Vagina (tissue), 2 donors: ENCODE results near the gene MAP2K5. TPM values are rescaled to one million over a fixed set of nuclear protein-coding genes. Genes with fewer than 3 reads are reported as not detected.

Experiments
- DNase-seq, 2 donors: peaks; one replicate each; pipeline ENCODE4 v3.0.0-alpha.2; 2017; ENCODE audit errors: extremely low spot score in 2 of 2
- H3K27ac ChIP-seq: fragments of 200-600 bp; sonication (generic); one replicate; pipeline ENCODE4 v1.5.1; 2019
- H3K27me3 ChIP-seq: fragments of 200-600 bp; sonication (generic); one replicate; pipeline ENCODE4 v1.5.1; 2019
- H3K36me3 ChIP-seq, 2 donors: fragments of 200-600 bp; sonication (generic); one replicate each; pipeline ENCODE4 v1.5.1; 2017 to 2019
- H3K4me1 ChIP-seq: fragments of 200-600 bp; sonication (generic); one replicate; pipeline ENCODE4 v1.5.1; 2019
- H3K4me3 ChIP-seq, 2 donors: fragments of 200-600 bp; sonication (generic); 1 replicate in 1 of 2; 2 replicates in 1 of 2; pipeline ENCODE4 v1.5.1; 2016 to 2019
- H3K9me3 ChIP-seq: fragments of 200-600 bp; sonication (generic); one replicate; pipeline ENCODE4 v1.5.1; 2019
- POLR2A ChIP-seq, 2 donors: fragments of 450-650 bp; IDR thresholded peaks; one replicate each; pipeline ENCODE4 v1.6.1; 2017; ENCODE audit warnings: antibody characterized with exemption in 2 of 2, mild to moderate bottlenecking in 2 of 2, moderate library complexity in 2 of 2
- POLR2AphosphoS5 ChIP-seq, 2 donors: sonication (generic); formaldehyde crosslinking; IDR thresholded peaks; one replicate each; pipeline ENCODE4 v1.9.0; 2017; ENCODE audit warnings: antibody characterized with exemption in 2 of 2, mild to moderate bottlenecking in 2 of 2, low read depth in 1 of 2; ENCODE audit not compliant: insufficient read depth in 1 of 2
- intact Hi-C: fragments of 100-400 bp; cut with DNase I; formaldehyde crosslinking; loops from one replicate; pipeline ENCODE4 v1.15.1; 2023
- total RNA-seq: library from RNA; depleted of rRNA; stranded (reverse); fragments of >200 nt; gene quantifications from one replicate; pipeline ENCODE4 v1.2.3, GENCODE V29; 2016
- TF ChIP-seq, protein P1 (sequence below), 3 experiments: fragments of 450-650 bp in 2 of 3; fragments of 200-600 bp in 1 of 3; sonication (generic) in 1 of 3; IDR thresholded peaks; one replicate each; pipeline ENCODE4 v1.5.1; 2017 to 2019; ENCODE audit warnings: antibody characterized with exemption in 3 of 3, mild to moderate bottlenecking in 2 of 3, moderate library complexity in 2 of 3

Gene MAP2K5
- total RNA-seq, 1 donor from 2014 or later, result 13.5 TPM

DNA sequence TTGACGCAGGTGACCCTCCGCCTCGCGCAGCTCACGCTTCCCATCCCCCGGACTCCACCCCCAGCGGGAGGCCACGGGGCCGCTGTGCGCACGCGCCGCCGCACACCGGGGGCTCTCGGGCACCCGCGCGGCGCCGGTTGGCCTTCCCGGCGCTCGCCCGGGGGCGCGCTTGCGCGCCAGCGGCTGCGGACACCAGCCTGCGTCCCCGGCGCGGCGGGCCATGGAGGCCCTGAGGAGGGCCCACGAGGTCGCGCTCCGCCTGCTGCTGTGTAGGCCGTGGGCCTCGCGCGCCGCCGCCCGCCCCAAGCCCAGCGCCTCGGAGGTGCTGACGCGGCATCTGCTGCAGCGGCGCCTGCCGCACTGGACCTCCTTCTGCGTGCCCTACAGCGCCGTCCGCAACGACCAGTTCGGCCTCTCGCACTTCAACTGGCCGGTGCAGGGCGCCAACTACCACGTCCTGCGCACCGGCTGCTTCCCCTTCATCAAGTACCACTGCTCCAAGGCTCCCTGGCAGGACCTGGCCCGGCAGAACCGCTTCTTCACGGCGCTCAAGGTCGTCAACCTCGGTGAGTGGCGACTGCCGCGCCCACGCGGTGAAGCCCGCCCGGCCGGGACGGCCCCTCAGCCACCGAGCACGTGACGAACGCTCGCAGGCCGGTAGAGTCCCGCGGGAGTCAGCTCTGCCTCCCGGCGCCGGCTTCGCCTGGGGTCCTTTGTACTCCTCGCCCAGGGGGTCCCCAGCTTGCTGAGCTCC is 21.3 kb upstream of the MAP2K5 start, which contains the start of gene C15orf61:
C15orf61 (plus strand) TSS at position 103 of the 754 bp plus-strand sequence; CDS start at position 221, 118 bp downstream.
- Histone ChIP-seq H3K36me3 (no peaks in the 10 kb centered on the region), H3K27me3 (no peaks in the 10 kb centered on the region), H3K4me3 (peak within 1 kb of the TSS; percentile 87 to 93), H3K9me3 (no peaks in the 10 kb centered on the region), H3K27ac (peak within 1 kb of the TSS; percentile 97), H3K4me1 (peaks cover 34% of the 10 kb centered on the region)
- TF ChIP-seq POLR2A (IDR thresholded peaks at IDR 0.05), result peak in 1 of 2 donors; percentile 85
- TF ChIP-seq, protein P1, sequence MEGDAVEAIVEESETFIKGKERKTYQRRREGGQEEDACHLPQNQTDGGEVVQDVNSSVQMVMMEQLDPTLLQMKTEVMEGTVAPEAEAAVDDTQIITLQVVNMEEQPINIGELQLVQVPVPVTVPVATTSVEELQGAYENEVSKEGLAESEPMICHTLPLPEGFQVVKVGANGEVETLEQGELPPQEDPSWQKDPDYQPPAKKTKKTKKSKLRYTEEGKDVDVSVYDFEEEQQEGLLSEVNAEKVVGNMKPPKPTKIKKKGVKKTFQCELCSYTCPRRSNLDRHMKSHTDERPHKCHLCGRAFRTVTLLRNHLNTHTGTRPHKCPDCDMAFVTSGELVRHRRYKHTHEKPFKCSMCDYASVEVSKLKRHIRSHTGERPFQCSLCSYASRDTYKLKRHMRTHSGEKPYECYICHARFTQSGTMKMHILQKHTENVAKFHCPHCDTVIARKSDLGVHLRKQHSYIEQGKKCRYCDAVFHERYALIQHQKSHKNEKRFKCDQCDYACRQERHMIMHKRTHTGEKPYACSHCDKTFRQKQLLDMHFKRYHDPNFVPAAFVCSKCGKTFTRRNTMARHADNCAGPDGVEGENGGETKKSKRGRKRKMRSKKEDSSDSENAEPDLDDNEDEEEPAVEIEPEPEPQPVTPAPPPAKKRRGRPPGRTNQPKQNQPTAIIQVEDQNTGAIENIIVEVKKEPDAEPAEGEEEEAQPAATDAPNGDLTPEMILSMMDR (IDR thresholded peaks at IDR 0.05), result no peak
- peak in 1 of 2 donors; percentile 78 for TF ChIP-seq POLR2AphosphoS5 (IDR thresholded peaks at IDR 0.05; ENCODE audit: insufficient read depth in 1 of 2, low read depth in 1 of 2)
- DNase-seq, result no peak
- intact Hi-C loops, result no loop called here

DNA sequence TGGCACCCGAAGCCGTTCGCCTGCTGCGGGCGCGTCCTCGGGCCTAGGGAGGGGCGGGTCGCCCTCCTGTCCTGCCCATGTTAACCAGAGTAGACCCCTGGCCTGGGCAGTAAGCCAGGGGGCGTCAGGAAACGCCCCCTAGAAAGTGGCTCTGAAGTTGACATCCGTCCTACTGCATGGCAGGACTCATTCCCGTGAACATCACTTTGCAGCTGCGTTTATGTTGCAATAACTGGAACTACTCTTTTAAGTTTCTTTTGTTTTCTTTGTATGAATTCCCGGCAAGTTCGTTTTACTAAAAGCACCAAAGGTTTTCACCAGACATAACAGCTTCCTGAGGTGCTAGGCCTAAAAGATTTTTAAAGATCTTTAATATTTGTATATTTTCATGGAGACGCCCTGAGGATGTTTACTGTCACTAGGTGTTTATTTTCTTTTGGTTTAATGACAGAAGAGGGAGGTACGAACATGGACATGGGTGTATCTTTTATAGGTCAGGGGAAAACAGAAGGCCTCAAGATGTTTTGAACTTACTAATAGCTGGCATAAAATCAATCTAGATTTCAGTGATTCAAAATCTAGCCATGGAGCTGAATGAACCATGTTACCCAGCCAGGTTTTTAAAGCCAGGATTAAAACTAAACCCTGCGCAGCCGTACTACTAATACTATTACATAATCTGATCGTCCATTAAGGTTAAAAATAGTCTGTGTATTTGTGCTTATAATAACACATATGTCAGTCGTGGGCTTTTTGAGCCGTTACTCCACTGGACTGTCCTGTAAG is 20.5 kb upstream of the MAP2K5 start:
- intact Hi-C loops, result no loop called here
- DNase-seq, result no peak
- Histone ChIP-seq H3K27me3 (no peaks in the 10 kb centered on the region), H3K9me3 (no peaks in the 10 kb centered on the region), H3K4me3 (peak overlapping the region; percentile 87 to 93), H3K4me1 (peaks cover 34% of the 10 kb centered on the region), H3K36me3 (no peaks in the 10 kb centered on the region), H3K27ac (peak overlapping the region; percentile 97)
- TF ChIP-seq POLR2AphosphoS5 (IDR thresholded peaks at IDR 0.05; ENCODE audit: insufficient read depth in 1 of 2, low read depth in 1 of 2), result peak in 1 of 2 donors; percentile 85
- TF ChIP-seq, protein P1 (IDR thresholded peaks at IDR 0.05), result no peak

DNA sequence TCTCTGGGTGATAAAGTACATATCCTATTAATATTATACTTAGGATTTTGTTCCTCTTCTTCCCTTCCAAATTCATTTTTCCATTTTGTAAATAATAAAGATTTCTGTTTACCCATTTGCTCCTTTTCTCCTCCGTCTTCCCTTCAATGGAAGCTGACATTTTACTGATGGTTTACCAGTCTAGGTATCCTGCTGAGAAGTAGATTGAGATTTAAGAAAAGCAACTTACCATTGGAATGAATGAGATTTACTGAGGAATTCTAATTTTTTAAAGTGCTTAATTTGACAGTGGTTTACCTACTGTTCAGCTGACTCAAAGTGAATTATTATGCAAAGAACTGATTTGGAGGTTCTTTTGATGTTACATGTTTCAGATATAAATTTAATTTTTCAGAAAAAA is 19.2 kb upstream of the MAP2K5 start:
- intact Hi-C loops, result no loop called here
- peaks cover 0 to 6% of the 10 kb centered on the region in 2 donors for H3K36me3 ChIP-seq
- TF ChIP-seq POLR2A (IDR thresholded peaks at IDR 0.05) (no peak), POLR2AphosphoS5 (IDR thresholded peaks at IDR 0.05; ENCODE audit: insufficient read depth in 1 of 2, low read depth in 1 of 2) (no peak)
- TF ChIP-seq, protein P1 (IDR thresholded peaks at IDR 0.05), result no peak
- no peak for DNase-seq
- no peaks in the 10 kb centered on the region for H3K9me3 ChIP-seq
- H3K27ac ChIP-seq, result no peak overlapping the region
- H3K27me3 ChIP-seq, result no peaks in the 10 kb centered on the region
- H3K4me3 ChIP-seq, result peak overlapping the region in 1 of 2 donors; percentile 93
- peaks cover 34% of the 10 kb centered on the region for H3K4me1 ChIP-seq

DNA sequence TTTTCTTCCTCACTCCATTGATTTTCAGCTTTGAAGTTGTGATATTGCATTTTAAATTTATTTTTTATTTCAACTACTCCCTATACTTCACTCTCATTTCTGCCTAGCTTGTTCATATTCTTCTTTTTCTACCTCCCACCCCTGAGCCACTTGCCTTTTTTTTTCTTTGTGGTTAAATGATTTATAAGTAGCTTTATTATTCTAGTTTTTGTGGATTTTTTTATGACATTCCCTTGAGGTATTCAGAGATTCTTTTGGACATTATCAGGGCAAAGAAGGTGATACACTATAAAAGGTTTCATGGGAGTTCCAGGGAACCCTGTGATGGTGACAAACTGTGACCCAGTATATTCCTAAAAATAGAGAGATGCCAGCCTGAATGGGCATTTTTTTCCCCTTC is 18.3 kb upstream of the MAP2K5 start:
- no peak overlapping the region for H3K4me3 ChIP-seq
- DNase-seq, result no peak
- peaks cover 34% of the 10 kb centered on the region for H3K4me1 ChIP-seq
- H3K27ac ChIP-seq, result no peak overlapping the region
- intact Hi-C loops, result no loop called here
- TF ChIP-seq, protein P1 (IDR thresholded peaks at IDR 0.05), result no peak
- TF ChIP-seq POLR2AphosphoS5 (IDR thresholded peaks at IDR 0.05; ENCODE audit: insufficient read depth in 1 of 2, low read depth in 1 of 2), result no peak
- TF ChIP-seq POLR2A (IDR thresholded peaks at IDR 0.05), result no peak
- no peaks in the 10 kb centered on the region for H3K9me3 ChIP-seq
- H3K36me3 ChIP-seq, result peaks cover 0 to 15% of the 10 kb centered on the region in 2 donors
- H3K27me3 ChIP-seq, result no peaks in the 10 kb centered on the region
